Measurements from ENCODE around the gene SLC8A2.

DNA sequence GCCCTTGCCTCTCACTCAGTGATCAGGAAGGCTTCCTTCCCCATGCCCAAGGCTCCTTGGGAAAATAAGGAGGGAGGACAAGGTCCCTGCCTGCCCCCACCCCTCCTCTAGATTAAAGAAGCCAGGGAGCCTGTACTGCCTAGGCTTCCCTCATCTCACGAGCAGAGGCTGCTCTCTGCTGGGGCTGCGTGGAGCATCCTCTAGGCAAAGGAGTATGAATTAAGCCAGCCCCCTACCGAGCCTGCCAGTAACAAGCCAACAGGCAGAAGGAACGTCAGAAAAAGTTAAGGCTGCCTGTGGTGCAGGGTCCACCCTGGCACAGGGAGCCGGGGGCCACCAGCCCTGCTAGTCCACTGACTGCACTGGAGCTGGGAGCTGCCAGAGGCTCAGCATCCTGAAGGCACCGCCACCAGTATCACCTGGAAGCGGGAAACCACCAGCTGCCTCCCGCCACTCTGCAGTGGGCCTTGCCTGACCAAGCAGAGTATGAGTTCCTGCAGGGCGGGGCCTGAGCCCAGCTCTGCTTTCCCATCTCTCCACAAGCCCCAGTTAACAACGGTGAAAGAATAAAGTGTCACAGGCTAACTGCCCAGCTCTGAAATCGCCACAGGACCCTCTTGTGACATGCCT lies 36.3 kb upstream of the SLC8A2 start:
- TF ChIP-seq EP300 (IDR thresholded peaks at IDR 0.05; ENCODE audit: borderline replicate concordance): no peak
- TF ChIP-seq, protein P1, sequence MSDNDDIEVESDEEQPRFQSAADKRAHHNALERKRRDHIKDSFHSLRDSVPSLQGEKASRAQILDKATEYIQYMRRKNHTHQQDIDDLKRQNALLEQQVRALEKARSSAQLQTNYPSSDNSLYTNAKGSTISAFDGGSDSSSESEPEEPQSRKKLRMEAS (IDR thresholded peaks at IDR 0.05): no peak
- TF ChIP-seq YY1 (IDR thresholded peaks at IDR 0.05; ENCODE audit: low read depth): no peak
- no peak for TF ChIP-seq USF1 (IDR thresholded peaks at IDR 0.05)
- no peak for TF ChIP-seq CREB1 (IDR thresholded peaks at IDR 0.05; ENCODE audit: low read depth)
- TF ChIP-seq REST (IDR thresholded peaks at IDR 0.05; ENCODE audit: low read depth): no peak
- no peak for TF ChIP-seq CEBPB (IDR thresholded peaks at IDR 0.05)
- no peak for TF ChIP-seq FOXM1 (IDR thresholded peaks at IDR 0.05; ENCODE audit: borderline replicate concordance, low read depth)
- TF ChIP-seq TEAD4 (IDR thresholded peaks at IDR 0.05): no peak
- TF ChIP-seq TAF1 (IDR thresholded peaks at IDR 0.05; ENCODE audit: low read depth): no peak
- no peak for TF ChIP-seq NFIC (IDR thresholded peaks at IDR 0.05)
- no peak for TF ChIP-seq EGR1 (IDR thresholded peaks at IDR 0.05)
- TF ChIP-seq RAD21 (IDR thresholded peaks at IDR 0.05; ENCODE audit: low read depth): no peak

All from Ishikawa (cell line).